CD4-positive, alpha-beta T cell treated with Interleukin-17A for 1 hour (primary cell): Measurements from ENCODE around the gene ZBTB47.

Experiments used
- DNase-seq: peaks from one replicate; pipeline ENCODE4 v3.0.0-alpha.2; 2020

Gene ZBTB47

DNA sequence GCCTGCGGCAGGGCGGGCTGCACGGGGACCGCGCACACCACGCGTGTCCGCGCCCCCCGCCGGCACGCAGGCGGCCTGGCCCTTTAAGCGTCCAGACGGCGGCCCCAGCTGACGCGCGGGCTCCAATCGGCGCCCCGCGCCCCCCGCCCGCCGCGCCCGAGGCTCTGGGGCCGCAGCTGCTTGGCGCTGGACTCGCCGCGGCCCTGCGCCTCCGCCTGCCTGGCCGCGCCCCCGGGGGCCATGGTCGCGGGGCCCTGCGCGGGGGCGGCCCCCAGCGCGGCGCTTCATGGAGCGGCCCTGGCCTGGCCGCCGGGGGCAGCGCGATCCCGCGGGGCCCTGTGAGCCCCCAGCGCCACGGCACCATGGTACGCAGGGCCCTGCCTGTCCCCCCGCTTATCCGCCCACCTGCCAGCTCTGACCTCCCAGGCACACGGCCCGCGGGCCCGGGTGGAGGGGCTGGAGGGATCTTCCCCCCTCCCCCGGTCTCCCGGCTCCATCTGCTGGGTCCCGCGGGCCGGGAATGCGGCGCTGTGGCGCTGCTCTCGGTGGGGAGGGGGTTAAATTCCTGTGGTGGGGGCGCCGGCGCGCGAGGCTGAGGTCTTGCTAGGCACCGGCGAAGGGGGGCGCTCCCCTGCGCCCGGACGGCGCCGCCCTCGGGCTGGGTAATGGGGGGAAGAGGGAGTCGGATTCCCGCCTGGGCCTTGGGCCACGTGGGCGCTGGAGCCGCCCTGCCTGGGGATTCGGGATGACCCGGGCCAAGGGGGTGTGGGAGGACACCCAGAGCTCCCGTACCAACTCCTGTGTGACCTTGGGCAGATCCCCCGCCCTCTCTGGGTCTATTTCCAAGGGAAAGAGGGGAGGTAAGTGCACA is 1.1 kb downstream of the ZBTB47 start:
- no peak for DNase-seq

DNA sequence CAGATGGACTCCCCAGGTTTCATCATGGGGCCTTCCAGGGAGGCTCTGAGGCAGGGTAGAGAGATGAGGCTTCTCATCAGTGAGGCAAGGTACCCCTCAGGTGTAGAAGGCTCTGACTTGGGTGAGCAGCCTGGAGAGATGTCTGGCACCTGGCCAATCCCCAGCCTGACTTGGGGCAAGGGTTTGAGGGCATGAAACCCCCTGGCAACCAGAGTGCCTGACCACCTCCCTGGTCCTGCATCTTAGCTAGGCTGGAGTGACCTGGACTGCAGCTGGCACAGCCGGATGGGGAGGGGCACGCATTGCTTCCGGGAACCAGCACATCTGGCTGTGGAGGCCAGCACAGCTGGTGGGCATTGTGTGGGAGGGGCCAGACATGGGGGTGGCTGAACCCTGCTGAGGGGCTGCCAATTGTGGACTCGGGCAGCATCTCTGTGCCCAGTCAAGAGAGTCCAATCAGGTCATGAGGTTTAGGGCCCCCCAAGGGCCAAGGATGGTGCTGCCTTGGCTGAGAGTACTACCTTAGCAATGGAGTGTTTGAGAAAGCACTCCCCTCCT is 1.9 kb downstream of the ZBTB47 start:
- no peak for DNase-seq

DNA sequence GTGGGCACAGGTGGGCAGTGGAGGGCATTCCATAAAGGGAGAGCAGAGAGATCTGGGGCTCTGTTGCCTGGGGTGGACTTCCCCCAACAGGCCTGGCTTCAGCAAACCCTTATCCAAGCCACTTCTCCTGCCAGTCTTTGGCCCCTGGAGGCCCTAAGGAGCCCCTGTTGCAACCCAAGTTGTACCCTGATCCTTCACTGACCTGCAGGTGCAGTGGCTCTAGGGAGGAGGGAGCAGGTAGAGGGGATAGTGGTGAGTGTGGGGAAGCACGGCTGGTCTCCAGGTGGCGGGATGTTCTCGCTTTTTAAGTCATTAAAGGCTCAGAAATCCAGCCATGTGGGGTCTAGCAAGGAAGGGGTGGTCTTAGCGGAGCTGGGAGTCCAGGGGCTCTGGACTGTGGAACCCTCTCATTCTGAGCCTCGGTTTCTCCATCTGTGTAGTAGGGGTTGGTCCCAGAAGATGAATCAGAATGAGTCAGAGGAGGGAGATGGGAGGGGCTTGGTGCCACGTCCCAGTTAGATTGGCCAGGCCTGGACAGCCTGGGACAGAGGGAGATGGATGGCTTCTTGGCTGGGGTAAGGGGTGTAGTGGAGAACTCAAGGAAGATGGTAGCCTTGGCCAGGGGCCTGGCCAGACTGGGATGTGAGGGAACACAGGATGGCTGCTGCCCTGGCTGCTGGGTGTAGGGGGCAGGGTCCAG is 2.6 kb downstream of the ZBTB47 start:
- DNase-seq: no peak

GRCh38 chr3:42656680-42657610 is 3.4 kb downstream of the ZBTB47 start:
- no peak for DNase-seq

- no peak for DNase-seq
Measured at GRCh38 chr3:42657675-42658074, 4.2 kb downstream of the ZBTB47 start.

GRCh38 chr3:42658091-42658770 is 4.7 kb downstream of the ZBTB47 start:
- no peak for DNase-seq

- no peak for DNase-seq
Measured at GRCh38 chr3:42658771-42659390, 5.4 kb downstream of the ZBTB47 start.

DNA sequence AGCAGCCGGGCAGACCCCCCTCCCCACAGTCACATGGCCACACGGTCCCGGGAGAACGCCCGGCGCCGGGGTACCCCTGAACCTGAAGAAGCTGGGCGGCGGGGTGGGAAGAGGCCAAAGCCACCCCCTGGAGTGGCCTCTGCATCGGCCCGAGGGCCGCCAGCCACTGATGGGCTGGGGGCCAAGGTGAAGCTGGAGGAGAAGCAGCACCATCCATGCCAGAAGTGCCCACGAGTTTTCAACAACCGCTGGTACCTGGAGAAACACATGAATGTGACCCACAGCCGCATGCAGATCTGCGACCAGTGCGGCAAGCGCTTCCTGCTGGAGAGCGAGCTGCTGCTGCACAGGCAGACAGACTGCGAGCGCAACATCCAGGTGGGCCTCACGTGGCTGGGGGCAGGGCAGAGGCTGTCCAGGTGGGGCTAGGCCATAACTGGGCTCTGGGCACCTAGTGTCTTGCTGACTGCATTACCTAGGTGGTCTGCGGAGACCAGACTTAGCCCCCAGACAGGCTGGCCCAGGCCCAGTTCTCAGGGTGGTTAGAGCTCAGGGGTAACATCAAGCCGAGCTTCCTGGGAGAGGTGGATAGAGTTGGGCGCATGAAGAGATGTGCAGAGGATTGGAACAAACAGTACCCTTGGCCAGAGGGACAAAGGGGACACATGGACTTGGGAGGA is 6.1 kb downstream of the ZBTB47 start:
- DNase-seq: no peak

- DNase-seq: no peak
Measured at GRCh38 chr3:42660131-42660715, 6.7 kb downstream of the ZBTB47 start.

DNA sequence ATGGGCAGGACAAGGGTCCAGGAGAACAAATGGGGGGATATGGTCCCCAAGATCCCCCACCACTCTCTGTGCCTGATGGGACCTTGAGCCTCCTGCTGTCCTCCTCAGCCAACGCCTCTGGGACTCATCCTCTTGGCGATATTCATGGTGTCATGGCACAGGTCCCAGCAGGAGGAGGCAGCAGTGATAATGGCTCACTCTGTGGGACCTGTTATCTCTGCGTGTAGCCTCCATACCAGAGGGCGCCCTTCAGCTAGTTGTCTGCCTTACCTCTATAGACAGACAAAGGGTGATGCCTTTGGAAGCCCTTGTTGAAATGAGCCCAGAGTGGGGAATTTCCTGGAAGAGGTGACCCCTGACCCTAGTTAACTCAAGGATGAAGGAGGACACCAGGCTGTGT is 7.4 kb downstream of the ZBTB47 start:
- DNase-seq: no peak

DNA sequence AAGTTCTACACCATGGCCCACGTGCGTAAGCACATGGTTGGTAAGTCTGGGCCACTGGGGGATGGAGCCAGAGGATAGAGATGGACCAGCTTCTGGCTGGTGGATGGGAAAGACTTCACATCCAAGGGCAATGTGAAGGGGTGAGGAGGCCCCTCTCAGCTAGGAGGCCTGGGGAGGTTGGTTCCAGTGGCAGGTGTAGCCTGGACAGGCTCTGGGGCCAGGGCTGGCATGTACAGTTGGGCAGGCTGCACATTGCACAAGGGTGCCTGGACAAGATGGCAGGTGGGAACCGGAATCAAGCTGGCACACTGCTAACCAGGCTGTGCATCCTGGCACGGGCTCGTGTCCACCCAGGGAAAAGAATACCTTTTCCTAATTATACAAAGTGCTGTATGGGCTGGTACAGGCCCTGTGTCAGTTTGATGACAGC is 8.1 kb downstream of the ZBTB47 start:
- DNase-seq: no peak

- DNase-seq: no peak
Measured at GRCh38 chr3:42662037-42662812, 8.7 kb downstream of the ZBTB47 start.

DNA sequence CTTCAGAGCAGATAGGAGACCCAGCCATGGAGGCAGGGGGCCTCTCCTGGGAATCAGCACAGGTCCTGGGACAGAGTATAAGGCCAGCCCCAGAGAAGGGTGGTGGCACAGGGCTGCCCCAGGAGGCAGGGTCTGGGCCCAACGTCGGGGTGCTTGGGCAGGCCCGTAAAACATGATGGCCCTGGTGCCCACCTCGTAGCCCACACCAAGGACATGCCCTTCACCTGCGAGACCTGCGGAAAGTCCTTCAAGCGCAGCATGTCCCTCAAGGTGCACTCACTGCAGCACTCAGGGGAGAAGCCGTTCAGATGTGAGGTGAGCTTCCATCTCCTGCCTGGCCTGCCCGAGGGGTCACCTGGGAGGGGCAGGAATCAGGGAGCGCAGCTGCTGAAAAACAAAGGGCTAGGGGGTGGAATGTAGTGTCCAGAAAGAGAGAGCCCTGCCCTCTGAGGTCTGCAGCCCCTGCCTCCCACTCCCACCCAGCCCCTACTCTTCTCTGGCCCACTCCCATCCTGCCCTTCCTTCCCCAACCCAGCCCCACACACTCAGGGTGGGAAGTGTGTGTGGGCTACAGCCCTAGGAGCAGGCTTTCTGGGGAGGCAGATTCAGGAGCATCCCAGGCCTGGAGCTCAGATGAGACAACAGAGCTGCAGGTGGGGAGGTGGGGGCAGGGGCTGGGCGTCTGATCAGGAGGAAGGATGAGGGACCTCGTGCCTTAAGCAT is 9.5 kb downstream of the ZBTB47 start:
- DNase-seq: no peak

DNA sequence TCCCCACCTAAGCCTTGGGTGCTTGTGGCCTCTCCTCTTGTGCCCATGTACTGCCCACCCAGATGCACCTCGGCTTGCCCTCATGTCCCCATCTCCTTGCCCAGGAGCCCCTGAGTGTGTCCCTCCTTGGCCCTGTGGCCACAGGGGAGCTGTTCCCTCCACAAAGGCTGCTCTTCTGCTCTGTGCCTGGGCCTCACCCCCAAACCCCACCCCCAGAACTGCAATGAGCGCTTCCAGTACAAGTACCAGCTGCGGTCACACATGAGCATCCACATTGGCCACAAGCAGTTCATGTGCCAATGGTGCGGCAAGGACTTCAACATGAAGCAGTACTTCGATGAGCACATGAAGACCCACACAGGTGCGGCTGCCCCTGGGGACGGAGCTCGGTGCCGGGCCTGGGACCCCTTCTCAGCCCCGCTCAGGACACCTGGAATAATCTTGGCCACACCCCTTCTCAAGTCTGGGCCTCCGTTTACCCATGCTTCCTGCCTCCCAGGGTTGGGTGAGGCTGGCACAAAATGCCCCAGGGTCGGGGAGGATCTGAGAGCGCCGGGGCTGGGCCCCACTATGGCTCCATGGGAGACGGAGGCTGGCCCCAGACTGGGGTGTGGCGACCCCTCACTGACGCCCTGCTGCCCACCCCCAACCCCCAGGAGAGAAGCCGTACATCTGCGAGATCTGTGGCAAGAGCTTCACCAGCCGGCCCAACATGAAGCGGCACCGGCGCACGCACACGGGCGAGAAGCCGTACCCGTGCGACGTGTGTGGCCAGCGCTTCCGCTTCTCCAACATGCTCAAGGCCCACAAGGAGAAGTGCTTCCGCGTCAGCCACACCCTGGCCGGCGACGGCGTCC is 10.3 kb downstream of the ZBTB47 start:
- DNase-seq: no peak

DNA sequence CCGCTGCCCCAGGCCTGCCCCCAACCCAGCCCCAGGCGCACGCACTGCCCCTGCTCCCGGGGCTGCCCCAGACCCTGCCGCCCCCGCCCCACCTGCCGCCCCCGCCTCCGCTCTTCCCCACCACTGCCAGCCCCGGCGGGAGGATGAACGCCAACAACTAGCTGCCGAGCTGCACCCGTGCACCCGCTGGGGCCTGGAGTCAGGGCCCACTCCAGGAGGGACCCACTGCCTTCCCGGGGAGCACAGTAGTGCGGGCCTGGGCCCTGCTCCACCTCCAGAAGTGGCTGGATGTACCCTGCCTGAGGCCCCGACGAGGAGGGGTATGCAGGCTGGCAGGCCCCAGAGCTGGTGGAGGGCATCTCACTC is 10.9 kb downstream of the ZBTB47 start:
- DNase-seq: no peak

- no peak for DNase-seq
Measured at GRCh38 chr3:42665050-42665878, 11.8 kb downstream of the ZBTB47 start.

- DNase-seq: no peak
Measured at GRCh38 chr3:42666022-42666421, 12.5 kb downstream of the ZBTB47 start.
